ENCODE data around the gene WWC2.

The WWC2 gene

GRCh38 chr4:183344523-183345255, 245.6 kb downstream of the WWC2 start:
- Histone ChIP-seq H3K36me3 (ENCODE audit: low read length) (no peaks in the 10 kb centered on the region), H3K27me3 (ENCODE audit: low read length) (no peaks in the 10 kb centered on the region), H3K4me2 (ENCODE audit: low read depth, low read length, poor library complexity, severe bottlenecking) (no peak overlapping the region), H3K9me3 (ENCODE audit: insufficient read depth, low read length) (no peaks in the 10 kb centered on the region), H3K9ac (ENCODE audit: low read length) (no peak overlapping the region), H3K79me2 (ENCODE audit: insufficient read depth, low read length) (no peaks in the 10 kb centered on the region), H3K27ac (ENCODE audit: low read depth, low read length) (no peak overlapping the region), H4K20me1 (ENCODE audit: low read depth, low read length) (no peaks in the 10 kb centered on the region), H3K4me3 (ENCODE audit: insufficient read depth, low read length, poor library complexity, severe bottlenecking) (no peak overlapping the region), H2AFZ (ENCODE audit: low read depth, low read length, severe bottlenecking) (no peak overlapping the region), H3F3A (ENCODE audit: insufficient read depth) (no peaks in the 10 kb centered on the region), H3K9me2 (replicated peaks; ENCODE audit: insufficient read depth, low read length) (no peaks in the 10 kb centered on the region)
- TF ChIP-seq EZH2phosphoT487 (conservative IDR thresholded peaks at IDR 0.05; ENCODE audit: low read length) (no peak), CTCF (IDR thresholded peaks at IDR 0.05; ENCODE audit: insufficient read depth, low read length, poor library complexity, severe bottlenecking) (no peak)

DNA sequence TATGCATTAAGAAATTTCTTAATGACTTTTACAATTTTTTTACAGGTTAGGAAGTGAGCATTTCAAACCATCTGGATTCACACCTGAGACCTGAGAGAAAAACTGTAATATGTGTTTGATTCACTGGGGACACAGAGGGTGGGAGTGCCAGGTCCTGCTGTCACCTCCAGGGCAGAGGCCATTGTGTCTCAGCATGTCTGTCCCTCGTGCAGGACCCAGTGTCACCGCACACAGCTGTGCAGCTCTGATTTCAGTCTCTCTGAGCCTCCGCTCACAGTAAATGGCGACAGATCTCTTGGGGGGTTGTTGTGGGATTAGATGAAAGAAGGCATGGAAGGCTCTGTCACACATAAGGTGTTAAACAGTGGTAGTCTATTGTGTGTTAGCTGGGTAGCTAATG, 246.2 kb downstream of the WWC2 start:
- Histone ChIP-seq H3K4me3 (ENCODE audit: insufficient read depth, low read length, poor library complexity, severe bottlenecking) (no peak overlapping the region), H3K9me2 (replicated peaks; ENCODE audit: insufficient read depth, low read length) (no peaks in the 10 kb centered on the region), H3K36me3 (ENCODE audit: low read length) (no peaks in the 10 kb centered on the region), H3K79me2 (ENCODE audit: insufficient read depth, low read length) (no peaks in the 10 kb centered on the region), H3K27ac (ENCODE audit: low read depth, low read length) (no peak overlapping the region), H3K9ac (ENCODE audit: low read length) (no peak overlapping the region), H3K4me2 (ENCODE audit: low read depth, low read length, poor library complexity, severe bottlenecking) (no peak overlapping the region), H2AFZ (ENCODE audit: low read depth, low read length, severe bottlenecking) (no peak overlapping the region), H3F3A (ENCODE audit: insufficient read depth) (no peaks in the 10 kb centered on the region), H4K20me1 (ENCODE audit: low read depth, low read length) (no peaks in the 10 kb centered on the region), H3K9me3 (ENCODE audit: insufficient read depth, low read length) (no peaks in the 10 kb centered on the region), H3K27me3 (ENCODE audit: low read length) (no peaks in the 10 kb centered on the region)
- TF ChIP-seq CTCF (IDR thresholded peaks at IDR 0.05; ENCODE audit: insufficient read depth, low read length, poor library complexity, severe bottlenecking) (no peak), EZH2phosphoT487 (conservative IDR thresholded peaks at IDR 0.05; ENCODE audit: low read length) (no peak)

- Histone ChIP-seq H3K9me3 (ENCODE audit: insufficient read depth, low read length) (no peaks in the 10 kb centered on the region), H3K79me2 (ENCODE audit: insufficient read depth, low read length) (no peaks in the 10 kb centered on the region), H3F3A (ENCODE audit: insufficient read depth) (no peaks in the 10 kb centered on the region), H3K27me3 (ENCODE audit: low read length) (no peaks in the 10 kb centered on the region), H3K4me3 (ENCODE audit: insufficient read depth, low read length, poor library complexity, severe bottlenecking) (no peak overlapping the region), H2AFZ (ENCODE audit: low read depth, low read length, severe bottlenecking) (no peak overlapping the region), H3K27ac (ENCODE audit: low read depth, low read length) (no peak overlapping the region), H3K4me2 (ENCODE audit: low read depth, low read length, poor library complexity, severe bottlenecking) (no peak overlapping the region), H3K36me3 (ENCODE audit: low read length) (no peaks in the 10 kb centered on the region), H3K9me2 (replicated peaks; ENCODE audit: insufficient read depth, low read length) (no peaks in the 10 kb centered on the region), H4K20me1 (ENCODE audit: low read depth, low read length) (no peaks in the 10 kb centered on the region), H3K9ac (ENCODE audit: low read length) (no peak overlapping the region)
- TF ChIP-seq EZH2phosphoT487 (conservative IDR thresholded peaks at IDR 0.05; ENCODE audit: low read length): no peak
- no peak for TF ChIP-seq CTCF (IDR thresholded peaks at IDR 0.05; ENCODE audit: insufficient read depth, low read length, poor library complexity, severe bottlenecking)
Measured at GRCh38 chr4:183347146-183347545, 248.1 kb downstream of the WWC2 start.
